AG04450 (cell line): Measurements from ENCODE around the gene AMPH. TPM values are rescaled to one million over a fixed set of nuclear protein-coding genes. Genes with fewer than 3 reads are reported as not detected.

Experiments
- CTCF ChIA-PET: fragments of 300-600, 350-600 bp; formaldehyde crosslinking; extraction: SDS; loops from one replicate; lab custom pipeline; 2022; ENCODE audit warnings: antibody characterized with exemption, inconsistent platforms; lab: Charles Lee
- POLR2A ChIA-PET: fragments of 350-600 bp; formaldehyde crosslinking; extraction: SDS; loops from one replicate; lab custom pipeline; 2021; ENCODE audit warnings: antibody characterized with exemption, inconsistent platforms; lab: Yijun Ruan, JAX
- DNase-seq: peaks from one replicate; pipeline ENCODE4 v3.0.0-alpha.2; 2011; ENCODE audit warnings: low read depth, low spot score
- H3K27ac ChIP-seq: one replicate; pipeline ENCODE4 v1.5.1; 2012; ENCODE audit warnings: low read depth, low read length, control low read depth
- H3K27me3 ChIP-seq: one replicate; pipeline ENCODE4 v1.6.0; 2012; ENCODE audit warnings: low read length; ENCODE audit not compliant: control insufficient read depth, insufficient read depth
- H3K4me3 ChIP-seq: 2 replicates; pipeline ENCODE4 v1.5.1; 2011; ENCODE audit warnings: mild to moderate bottlenecking, low read depth, low read length, control low read depth
- H3K9me3 ChIP-seq: 2 replicates; pipeline ENCODE4 v1.5.1; 2012; ENCODE audit warnings: low read length; ENCODE audit not compliant: control insufficient read depth, insufficient read depth
- polyA plus RNA-seq: library from polyadenylated mRNA; depleted of rRNA; stranded (reverse); fragments of >200 nt; gene quantifications from 2 replicates; pipeline ENCODE4 v1.2.3, GENCODE V29; 2011
- TF ChIP-seq, protein P1 (sequence below): IDR thresholded peaks from 2 replicates; pipeline ENCODE4 v1.5.1; 2011; ENCODE audit warnings: low read depth, low read length, control low read depth, inconsistent platforms

The AMPH gene
- polyA plus RNA-seq, 1 experiment: 19.5 TPM

DNA sequence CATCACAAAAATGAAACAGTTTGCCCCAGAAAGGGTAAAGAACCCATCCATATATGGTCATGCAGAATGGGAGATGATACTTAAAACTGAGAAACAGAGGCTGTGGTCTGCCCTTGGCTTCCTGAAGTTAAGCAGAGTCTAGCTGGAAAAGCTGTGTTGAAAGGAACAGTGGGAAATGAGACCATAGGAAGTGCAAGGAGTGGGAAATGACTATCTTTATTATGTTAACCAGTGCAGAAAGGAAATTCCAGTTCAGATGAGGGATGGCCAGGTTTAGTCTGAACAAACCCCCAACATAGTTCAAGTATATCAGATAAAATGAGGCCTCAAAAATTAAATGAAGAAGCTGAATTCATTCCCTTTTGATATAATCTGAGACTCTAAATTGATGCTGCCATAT is 245.5 kb downstream of the AMPH start:
- POLR2A ChIA-PET: no interaction called here

DNA sequence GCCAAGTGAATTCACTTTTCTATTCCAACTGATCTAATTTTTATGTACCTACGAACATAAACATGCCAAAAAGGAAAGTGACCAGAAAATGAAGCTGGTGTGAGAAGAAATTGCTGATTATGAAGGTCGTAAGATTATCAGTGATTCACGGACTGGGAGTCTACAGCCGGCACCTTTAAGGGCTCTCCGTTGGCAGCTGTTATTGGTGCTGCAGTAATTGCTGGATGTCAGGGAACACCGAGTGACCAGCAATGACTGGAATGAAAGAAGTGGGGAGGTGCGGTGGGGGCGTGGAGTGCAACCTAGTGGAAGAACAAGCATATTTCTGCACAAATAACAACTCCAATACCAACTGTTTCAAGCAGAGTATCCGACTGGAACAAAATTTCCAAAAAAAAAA is 247.9 kb downstream of the AMPH start:
- Histone ChIP-seq H3K27ac (no peak overlapping the region), H3K9me3 (no peaks in the 10 kb centered on the region), H3K27me3 (no peaks in the 10 kb centered on the region), H3K4me3 (no peak overlapping the region)
- ChIA-PET CTCF (interaction anchor here (1.1 to 4.7 kb wide), 4 partner anchors 9 to 29 kb away, joined by 3 to 43 read pairs (median 12); no protein-coding TSS in a partner anchor), POLR2A (interaction anchor here (0.7 kb wide), 1 partner anchor 85 kb away, joined by 4 read pairs; no protein-coding TSS in a partner anchor)
- DNase-seq: no peak
- TF ChIP-seq, protein P1, sequence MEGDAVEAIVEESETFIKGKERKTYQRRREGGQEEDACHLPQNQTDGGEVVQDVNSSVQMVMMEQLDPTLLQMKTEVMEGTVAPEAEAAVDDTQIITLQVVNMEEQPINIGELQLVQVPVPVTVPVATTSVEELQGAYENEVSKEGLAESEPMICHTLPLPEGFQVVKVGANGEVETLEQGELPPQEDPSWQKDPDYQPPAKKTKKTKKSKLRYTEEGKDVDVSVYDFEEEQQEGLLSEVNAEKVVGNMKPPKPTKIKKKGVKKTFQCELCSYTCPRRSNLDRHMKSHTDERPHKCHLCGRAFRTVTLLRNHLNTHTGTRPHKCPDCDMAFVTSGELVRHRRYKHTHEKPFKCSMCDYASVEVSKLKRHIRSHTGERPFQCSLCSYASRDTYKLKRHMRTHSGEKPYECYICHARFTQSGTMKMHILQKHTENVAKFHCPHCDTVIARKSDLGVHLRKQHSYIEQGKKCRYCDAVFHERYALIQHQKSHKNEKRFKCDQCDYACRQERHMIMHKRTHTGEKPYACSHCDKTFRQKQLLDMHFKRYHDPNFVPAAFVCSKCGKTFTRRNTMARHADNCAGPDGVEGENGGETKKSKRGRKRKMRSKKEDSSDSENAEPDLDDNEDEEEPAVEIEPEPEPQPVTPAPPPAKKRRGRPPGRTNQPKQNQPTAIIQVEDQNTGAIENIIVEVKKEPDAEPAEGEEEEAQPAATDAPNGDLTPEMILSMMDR: no peak

More for the DNA sequence above, 245.5 kb downstream of the AMPH start:
- CTCF ChIA-PET: interaction anchor here (1.1 to 4.7 kb wide), 7 partner anchors 8 to 170 kb away, joined by 3 to 43 read pairs (median 10); no protein-coding TSS in a partner anchor
- Histone ChIP-seq H3K4me3 (no peak overlapping the region), H3K27me3 (no peaks in the 10 kb centered on the region), H3K9me3 (no peaks in the 10 kb centered on the region), H3K27ac (no peak overlapping the region)
- TF ChIP-seq, protein P1: no peak
- no peak for DNase-seq

DNA sequence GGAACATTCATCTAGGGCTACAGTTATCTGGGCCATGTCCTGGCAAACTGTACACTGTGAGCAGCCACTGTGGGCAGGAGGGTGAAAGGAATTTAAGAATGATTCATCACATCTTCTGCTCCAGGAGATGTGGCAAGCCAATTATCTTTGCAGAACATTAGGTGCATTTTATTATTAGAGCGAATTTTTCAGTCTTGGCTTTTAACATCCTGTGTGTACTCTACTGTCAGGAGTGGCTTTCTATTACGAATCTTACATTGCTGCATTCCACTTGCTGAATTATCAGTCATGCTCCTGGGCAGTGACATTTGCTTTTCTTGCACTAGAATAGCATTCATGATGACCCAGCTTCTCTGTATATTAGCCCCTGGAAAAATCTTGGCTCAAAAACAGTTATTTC is 248.5 kb downstream of the AMPH start:
- no peaks in the 10 kb centered on the region for H3K27me3 ChIP-seq
- no peak for DNase-seq
- no peaks in the 10 kb centered on the region for H3K9me3 ChIP-seq
- ChIA-PET POLR2A (no interaction called here), CTCF (interaction anchor here (1.1 to 3.9 kb wide), 3 partner anchors 9 to 20 kb away, joined by 4 to 41 read pairs (median 5); no protein-coding TSS in a partner anchor)
- H3K4me3 ChIP-seq: no peak overlapping the region
- TF ChIP-seq, protein P1: no peak
- H3K27ac ChIP-seq: no peak overlapping the region

DNA sequence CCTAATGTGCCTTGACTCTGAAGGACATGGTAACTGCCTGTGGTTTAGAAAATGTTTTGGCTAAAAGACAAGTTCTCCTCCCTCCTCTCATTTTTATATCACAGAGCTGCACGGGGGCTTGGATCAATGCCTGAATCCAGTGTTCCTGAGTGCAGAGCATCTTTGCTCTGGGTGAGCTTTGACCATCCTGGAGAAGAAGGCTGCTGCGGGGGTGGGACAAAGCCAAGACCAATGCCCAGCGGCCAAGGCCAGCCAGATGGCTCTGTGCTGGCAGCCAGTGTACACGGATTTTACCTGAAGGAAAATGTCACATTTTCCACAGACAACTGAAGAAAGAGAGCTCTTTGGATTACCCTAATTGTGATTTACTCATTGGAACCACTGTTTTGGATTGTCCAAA is 255.7 kb downstream of the AMPH start:
- H3K27me3 ChIP-seq: no peaks in the 10 kb centered on the region
- CTCF ChIA-PET: interaction anchor here (0.6 to 2.2 kb wide), 9 partner anchors 9 to 268 kb away, joined by 3 to 21 read pairs (median 7); no protein-coding TSS in a partner anchor
- H3K9me3 ChIP-seq: no peaks in the 10 kb centered on the region
- DNase-seq: no peak
- TF ChIP-seq, protein P1: no peak
- POLR2A ChIA-PET: interaction anchor here (0.6 kb wide), 1 partner anchor 167 kb away, joined by 4 read pairs; no protein-coding TSS in a partner anchor
- H3K27ac ChIP-seq: no peak overlapping the region
- H3K4me3 ChIP-seq: no peak overlapping the region

DNA sequence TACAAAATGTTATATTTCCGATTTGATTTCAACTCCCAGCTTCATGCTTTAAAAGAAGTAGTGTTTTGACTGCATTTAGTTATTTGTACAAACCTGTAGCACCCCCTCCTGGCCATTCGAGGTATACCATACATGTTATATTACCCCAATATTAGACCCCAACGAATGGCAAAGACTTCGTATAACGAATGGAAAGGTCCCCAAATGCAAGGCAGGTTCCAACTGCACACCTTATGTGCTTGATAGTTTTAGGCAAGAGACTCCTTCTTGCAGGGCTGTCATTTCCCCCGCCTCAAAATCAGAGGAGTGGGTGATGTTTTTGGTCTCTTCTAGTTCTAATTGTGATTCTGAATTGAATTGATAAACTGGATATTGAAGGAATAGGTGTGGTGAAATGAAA is 256.7 kb downstream of the AMPH start:
- no peak for DNase-seq
- TF ChIP-seq, protein P1: peak; percentile 55
- Histone ChIP-seq H3K27ac (no peak overlapping the region), H3K9me3 (no peaks in the 10 kb centered on the region), H3K4me3 (no peak overlapping the region), H3K27me3 (no peaks in the 10 kb centered on the region)
- ChIA-PET CTCF (interaction anchor here (0.5 to 3.1 kb wide), 24 partner anchors 8 to 878 kb away, joined by 3 to 21 read pairs (median 5); no protein-coding TSS in a partner anchor), POLR2A (interaction anchor here (0.7 kb wide), 1 partner anchor 159 kb away, joined by 3 read pairs; no protein-coding TSS in a partner anchor)
